Neural progenitor cell (in vitro differentiated cells): ENCODE results near the gene SLC22A15.

Experiments used
- EZH2 ChIP-seq: fragments of 200-600 bp; sonication (generic); IDR thresholded peaks from 2 replicates; pipeline ENCODE4 v1.6.1; 2017; ENCODE audit warnings: antibody characterized with exemption, mild to moderate bottlenecking, moderate library complexity
- EZH2phosphoT487 ChIP-seq: fragments of 200-600 bp; sonication (generic); IDR thresholded peaks from 2 replicates; pipeline ENCODE4 v1.6.1; 2017; ENCODE audit warnings: antibody characterized with exemption
- TF ChIP-seq, protein P1 (sequence below): fragments of 200-600 bp; sonication (generic); IDR thresholded peaks from 2 replicates; pipeline ENCODE4 v1.5.1; 2017; ENCODE audit warnings: antibody characterized with exemption, mild to moderate bottlenecking

DNA sequence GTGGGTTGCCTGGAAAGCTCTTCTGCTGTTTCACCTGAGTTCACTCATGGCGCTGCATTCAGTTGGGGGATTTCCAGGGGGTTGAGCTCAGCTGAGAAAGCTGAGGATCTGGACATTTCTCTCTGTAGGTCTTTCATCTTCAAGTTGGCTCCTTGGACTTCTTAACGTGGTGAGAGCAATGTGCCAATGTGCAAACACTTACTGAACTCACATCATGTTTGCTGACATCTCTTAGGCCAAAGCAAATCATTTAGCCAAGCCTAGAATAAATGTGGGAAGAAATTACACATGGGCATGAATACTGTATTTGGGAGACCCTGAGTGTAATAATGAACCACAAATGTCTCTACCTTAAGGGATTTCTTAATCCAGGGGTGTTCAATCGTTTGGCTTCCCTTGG, 42.7 kb upstream of the SLC22A15 start:
- no peak for TF ChIP-seq EZH2phosphoT487
- TF ChIP-seq, protein P1, sequence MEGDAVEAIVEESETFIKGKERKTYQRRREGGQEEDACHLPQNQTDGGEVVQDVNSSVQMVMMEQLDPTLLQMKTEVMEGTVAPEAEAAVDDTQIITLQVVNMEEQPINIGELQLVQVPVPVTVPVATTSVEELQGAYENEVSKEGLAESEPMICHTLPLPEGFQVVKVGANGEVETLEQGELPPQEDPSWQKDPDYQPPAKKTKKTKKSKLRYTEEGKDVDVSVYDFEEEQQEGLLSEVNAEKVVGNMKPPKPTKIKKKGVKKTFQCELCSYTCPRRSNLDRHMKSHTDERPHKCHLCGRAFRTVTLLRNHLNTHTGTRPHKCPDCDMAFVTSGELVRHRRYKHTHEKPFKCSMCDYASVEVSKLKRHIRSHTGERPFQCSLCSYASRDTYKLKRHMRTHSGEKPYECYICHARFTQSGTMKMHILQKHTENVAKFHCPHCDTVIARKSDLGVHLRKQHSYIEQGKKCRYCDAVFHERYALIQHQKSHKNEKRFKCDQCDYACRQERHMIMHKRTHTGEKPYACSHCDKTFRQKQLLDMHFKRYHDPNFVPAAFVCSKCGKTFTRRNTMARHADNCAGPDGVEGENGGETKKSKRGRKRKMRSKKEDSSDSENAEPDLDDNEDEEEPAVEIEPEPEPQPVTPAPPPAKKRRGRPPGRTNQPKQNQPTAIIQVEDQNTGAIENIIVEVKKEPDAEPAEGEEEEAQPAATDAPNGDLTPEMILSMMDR, result no peak
- TF ChIP-seq EZH2, result no peak
